Lung microvascular endothelial cell (primary cell): Measurements from ENCODE around the gene TNFRSF18. TPM values are rescaled to one million over a fixed set of nuclear protein-coding genes. Genes with fewer than 3 reads are reported as not detected.
"Not testable (repeated sequence)": the region's sequence is repeated elsewhere in the genome, so short reads cannot be mapped to it uniquely, and the experiment has no call there.

Source experiments
- DNase-seq, 2 donors: peaks; one replicate each; pipeline versions ENCODE4 v3.0.0 to v3.0.0-alpha.2; 2010; ENCODE audit warnings: low read depth in 2 of 2
- total RNA-seq: library from RNA; depleted of rRNA; stranded (reverse); fragments of >200 nt; gene quantifications from 2 replicates; pipeline ENCODE4 v1.2.1, GENCODE V29; 2014

TNFRSF18 gene
- total RNA-seq, 1 donor from 2014 or later: 0.60 TPM

DNA sequence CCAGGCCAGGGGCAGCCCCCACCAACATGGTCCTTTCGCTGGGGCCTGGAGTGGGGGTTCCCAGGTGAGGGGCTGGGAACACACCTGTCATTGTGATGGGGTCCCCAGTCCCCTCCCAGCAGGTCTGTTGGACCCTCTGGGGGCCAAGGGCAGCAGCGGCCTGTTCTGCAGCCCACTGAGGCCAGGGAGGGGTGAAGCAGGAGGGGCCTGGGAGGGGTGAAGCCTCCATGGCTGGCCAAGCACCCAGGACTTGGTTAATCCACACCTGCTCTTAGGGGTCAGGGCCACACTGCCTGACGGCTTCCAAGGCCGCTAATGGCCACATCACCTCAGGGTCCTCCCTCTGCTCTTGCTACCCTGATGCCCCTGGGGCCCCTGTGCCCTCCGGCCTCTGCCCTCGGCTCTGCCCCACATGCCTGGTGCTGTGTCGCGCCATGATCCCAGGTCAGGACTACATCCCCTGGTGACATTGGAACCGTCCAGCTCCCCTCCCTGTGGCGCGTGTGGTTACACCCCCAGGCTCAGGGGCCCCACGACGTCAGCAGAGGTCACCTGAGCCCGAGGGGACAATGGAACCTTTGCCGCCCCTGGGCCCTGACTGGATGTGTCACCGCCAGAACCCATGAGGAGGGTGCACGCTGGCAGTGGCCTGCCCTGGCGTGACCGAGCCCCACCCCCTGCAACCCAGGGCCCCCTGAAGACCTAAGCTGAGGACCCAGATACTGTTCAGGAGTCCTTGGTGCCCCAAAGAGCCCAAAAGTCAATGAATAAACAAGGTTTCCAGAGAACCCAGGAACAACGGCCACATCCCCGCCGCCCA is 7.0 kb downstream of the TNFRSF18 start:
- no peak for DNase-seq

DNA sequence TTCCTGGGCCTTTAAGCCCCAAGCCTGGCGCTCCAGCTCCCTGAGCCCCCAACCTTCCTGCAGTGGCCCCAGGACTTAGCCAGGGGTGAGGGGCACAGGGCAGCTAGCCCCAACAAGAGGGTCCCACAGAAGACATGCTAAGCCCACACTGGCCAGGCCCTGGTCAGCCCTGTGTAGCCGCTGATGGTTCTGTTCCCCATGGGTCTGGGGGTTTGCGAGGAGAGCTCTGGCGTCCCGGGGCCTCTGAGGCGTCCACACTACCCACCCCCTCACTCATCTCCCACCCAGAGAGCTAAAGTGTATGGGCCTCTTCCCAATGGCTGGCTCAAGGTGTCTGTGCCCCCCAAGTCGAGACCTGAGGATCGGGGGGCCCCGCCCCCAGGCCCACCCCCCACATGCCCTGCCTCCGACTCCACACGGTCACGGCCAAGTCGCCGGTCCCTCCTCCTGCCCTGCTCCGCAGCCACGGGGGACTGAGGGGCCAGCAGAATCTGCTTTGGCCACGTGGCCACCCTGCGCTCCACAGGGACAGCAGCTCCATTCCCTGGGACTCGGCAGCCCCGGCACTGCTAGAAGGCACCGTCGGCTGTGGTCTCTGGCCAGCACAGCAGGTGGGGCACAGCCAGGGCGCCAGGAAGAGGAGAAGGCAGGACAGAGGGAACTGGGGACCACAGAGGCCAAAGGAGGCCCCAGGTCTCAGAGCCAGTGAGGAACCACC is 7.8 kb downstream of the TNFRSF18 start:
- DNase-seq: no peak

DNA sequence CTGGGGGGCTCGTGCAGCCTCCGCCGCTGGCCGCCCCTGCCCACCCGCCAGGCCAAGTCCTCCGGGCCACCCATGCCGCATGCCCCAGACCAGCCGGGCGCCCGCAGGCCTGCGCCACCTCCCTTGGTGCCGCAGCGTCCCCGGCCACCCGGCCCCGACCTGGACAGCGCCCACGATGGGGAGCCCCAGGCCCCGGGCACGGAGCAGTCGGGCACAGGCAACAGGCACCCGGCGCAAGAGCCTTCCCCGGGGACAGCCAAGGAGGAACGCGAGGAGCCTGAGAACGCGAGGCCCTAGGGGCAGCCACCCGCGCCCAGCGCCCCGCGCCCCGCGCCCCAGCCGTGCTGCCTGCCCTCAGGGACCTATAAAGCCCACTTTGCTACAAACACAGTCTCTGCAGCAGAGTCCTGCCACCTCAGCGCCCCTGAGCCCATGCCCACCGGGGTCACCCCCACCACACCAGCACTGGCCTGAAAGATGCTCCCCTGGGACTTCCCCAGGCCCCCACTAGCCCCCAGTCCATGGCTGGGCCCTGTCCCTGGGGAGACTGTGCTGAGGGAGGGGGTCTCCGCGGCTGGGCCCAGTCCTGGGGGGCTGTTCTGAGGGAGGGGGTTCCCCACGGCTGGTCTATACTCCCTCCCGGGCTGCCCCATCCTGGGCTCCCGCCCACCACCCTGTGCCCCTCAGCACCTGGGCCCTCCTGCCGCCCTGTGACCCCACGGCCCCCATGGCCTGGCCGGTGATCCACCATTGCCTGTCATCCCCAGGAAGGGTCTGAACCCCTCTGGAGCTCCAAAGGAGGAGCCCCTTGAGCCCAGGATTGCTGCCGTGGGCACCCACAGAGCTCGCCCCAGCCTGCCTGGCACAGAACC is 8.6 kb downstream of the TNFRSF18 start:
- DNase-seq: no peak

DNA sequence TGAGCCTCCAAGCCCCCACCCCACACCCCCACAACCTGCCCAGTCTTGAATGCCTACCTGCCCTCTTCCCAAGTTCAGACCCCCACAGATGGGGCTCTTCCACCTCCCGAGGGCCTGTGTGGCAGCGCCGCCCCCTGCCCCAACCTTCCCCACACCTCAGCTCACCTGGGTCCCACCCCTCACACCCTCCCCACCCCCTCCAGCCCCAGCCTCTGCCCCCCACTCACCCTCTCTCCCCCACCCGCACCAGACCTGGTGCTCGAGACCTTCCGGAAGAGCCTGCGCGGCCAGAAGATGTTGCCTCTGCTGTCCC is 9.2 kb downstream of the TNFRSF18 start:
- no peak for DNase-seq

DNA sequence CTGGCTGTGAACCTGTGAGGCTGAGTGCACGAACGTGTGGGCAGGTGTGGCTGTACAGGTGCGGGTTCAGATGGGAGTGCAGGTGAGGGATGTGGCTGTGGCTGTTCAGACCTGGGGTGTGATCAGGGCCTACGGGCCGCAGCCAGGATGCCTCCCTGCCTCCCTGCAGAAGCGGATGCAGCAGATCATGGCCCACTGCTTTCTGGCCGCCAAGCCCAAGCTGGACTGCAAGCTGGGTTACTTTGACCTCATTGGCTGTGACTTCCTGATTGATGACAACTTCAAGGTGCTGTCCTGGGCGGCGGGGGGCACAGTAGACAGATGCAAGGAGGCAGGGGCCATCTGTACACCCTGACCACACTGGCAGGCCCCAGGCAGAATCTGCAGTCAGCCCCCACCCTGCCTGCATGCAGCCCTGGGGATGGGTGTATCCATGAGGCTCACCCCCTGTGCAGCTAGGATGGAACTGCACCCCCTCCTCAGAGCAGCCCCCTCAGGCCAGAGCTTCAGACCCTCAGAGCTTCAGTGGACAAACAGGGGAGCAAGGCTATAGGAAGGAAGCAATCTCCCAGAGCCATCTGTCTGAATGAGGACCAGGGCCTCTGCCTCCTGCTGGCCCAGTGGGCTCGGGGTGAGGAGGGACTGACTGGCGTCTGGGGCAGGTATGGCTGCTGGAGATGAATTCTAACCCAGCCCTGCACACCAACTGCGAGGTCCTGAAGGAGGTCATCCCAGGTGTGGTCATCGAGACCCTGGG is 9.8 kb downstream of the TNFRSF18 start:
- DNase-seq: no peak

DNA sequence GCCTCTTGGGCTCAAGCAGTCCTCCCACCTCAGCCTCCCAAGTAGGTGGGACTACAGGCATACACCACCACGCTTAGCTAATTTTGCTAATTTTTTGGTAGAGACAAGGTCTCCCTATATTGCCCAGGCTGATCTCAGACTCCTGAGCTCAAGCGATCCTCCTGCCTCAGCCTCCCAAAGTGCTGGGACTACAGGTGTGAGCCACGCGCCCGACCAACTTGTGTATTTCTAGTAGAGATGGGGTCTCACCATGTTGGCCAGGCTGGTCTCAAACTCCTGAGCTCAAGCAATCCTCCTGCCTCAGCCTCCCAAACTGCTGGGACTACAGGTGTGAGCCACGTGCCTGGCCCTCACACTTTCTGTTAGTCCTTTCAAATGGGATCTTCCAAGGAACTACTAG is 10.7 kb downstream of the TNFRSF18 start:
- DNase-seq: not testable (repeated sequence)

DNA sequence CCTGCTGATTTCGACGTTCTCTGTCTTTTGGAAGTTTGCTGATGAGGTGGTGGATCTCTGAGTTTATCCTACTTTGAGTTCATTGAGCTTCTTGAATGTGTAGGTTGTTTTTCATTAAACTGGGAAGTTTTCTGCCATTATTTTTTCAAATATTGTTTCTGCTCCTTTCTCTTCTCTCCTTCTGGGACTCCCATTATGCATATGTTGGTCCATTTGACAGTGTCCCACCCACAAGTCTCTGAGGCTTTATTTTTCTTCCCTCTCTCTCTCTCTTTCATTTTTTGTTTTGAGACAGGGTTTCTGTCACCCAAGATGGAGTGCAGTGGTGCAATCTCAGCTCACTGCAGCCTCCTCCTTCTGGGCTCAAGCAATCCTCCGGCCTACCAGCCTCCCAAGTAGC is 11.7 kb downstream of the TNFRSF18 start:
- no peak for DNase-seq

DNA sequence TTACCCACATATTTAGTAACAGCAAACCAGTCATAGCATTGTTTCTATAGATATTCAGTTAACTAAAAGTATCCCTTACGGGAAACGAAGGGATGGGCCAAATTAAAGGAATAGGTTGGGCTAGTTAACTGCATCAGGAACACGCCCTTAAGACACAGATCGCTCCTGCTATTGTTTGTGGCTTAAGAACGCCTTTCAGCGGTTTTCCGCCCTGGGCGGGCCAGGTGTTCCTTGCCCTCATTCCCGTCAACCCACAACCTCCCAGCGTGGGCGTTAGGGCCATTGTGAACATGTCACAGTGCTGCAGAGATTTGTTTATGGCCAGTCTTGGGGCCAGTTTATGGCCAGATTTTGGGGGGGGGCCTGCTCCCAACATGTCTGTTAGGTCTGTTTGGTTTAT is 14.7 kb downstream of the TNFRSF18 start:
- DNase-seq: no peak

DNA sequence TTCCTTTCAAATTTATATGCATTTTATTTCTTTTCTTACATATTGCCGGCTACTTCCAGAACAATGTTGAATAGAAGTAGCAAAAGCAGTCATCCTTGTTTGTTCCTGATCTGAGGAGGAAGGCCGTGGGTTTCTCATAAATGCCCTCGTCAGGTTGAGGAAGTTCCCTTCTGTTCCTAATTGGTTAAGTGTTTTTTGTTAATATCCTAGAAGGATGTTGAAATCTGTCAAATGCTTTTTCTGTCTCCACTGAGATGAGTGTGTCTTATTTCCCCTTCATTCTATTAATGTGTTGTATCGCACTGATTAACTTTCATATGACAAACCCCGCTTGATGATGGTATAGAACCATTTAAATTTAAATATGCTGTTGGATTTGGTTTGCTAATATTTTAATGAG is 17.3 kb downstream of the TNFRSF18 start:
- DNase-seq: no peak

DNA sequence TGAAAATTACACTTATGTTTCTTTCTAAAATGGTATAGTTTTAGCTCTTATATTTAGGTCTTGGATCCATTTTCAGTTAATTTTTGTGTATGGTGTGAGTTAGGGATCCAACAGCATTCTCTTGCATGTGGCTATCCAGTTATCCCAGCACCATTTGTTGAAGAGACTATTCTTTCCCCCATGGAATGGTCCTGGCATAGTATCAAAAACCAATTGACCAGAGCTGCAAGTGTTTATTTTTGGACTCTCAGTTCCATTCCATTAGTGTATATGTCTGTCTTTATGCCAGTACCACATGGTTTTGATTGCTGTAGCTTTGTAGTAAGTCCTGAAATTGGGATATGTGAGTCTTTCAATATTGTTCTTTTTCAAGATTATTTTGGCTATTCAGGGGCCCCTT is 18.5 kb downstream of the TNFRSF18 start:
- peak in 1 of 2 donors; percentile 19 for DNase-seq

DNA sequence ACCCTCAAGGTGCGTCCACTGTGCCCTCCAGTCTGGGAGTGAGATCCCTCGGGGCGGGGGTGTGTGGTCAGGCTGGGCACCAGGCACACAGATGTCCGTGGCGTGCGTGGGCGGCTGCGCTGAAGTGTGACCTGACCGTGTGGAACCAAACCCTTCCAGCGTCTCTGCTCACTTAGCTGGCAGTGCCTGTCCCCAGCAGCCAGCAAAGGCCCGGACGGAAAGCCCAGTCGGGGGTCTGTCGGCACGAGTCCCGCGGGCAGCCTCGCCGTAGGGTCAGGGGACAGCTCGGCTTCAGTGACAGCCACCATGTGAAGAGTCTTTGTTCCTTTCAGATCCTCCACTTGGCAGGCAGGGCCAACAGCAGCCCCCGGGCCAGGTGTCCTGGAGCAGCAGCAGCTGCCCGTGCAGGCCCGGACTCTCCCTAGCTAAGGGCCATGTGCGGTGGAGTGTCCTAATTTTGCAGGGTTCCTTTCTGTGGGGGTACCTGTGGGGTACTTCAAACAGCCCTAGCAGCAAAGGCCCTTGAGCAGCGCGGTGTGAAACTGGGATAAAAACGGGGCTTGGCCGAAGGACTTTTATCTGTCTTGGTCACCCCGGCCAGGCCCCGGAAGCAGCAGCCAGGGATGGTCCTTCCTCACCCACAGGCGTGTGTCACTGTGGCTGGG is 21.2 kb downstream of the TNFRSF18 start:
- no peak for DNase-seq

DNA sequence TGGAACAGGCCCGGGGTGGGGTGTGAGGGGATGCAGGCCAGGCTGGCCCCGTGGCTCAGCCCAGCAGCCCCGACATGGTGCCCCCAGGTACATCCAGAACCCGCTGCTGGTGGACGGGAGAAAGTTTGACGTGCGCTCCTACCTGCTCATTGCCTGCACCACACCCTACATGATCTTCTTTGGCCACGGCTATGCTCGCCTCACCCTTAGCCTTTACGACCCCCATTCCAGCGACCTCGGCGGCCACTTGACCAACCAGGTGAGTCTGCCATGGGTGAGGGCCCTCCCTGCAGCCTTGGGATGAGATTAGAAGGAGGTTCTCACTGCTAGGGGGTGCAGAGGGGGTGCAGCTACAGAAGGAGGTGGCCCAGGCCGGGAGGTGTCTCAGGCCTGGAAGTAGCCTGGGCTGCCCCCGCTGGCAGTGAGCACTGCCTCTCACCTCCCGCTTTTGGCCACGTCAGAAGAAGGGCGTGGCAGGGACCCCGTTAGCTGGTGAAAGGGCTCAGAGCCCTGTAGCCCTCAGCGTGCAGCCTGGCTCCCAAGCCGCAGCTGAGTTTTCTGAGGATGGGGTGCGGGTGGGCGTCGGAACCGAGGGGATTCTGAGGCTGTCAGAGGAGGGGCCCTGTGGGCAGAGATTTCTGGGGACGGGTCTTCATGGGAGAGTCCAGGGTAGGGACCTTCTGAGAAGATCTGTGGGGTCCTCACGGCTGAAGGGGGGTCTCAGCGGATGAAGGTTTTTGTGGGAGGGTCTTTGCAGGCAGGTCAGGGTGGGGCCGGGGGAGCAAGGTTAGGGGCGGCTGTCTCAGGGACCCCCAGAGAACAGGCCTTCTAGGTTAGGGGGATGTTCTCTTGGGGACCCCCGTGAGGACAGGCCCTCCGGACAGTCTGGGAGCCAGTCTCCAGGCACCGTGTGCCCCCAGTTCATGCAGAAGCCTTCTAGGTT is 22.3 kb downstream of the TNFRSF18 start:
- no peak for DNase-seq

DNA sequence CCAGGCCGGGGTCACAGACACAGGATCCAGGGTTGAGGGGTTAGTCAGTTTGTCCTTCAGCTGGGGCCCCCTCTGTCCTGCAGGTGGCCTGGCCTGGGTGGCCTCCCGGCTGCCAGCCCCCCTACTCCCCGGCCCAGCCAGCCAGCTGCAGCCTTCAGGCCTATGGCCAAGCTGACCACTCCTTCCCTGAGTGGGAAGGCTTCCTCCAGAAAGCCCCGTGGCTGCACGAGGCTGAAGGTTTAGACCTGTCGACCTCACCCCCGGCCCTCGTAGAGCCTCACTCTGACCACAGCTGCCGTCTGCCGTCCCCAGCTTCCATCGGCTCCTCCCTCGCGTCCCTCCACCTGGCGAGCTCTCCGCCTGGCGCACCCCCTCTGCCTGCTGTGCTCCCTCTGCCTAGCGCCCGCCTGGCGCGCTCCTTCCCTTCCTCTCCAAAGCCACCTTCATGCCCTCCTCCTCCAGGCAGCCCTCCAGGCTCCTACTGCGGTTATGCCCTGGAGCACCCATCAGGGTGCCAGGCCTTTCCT is 23.1 kb downstream of the TNFRSF18 start:
- DNase-seq: no peak

DNA sequence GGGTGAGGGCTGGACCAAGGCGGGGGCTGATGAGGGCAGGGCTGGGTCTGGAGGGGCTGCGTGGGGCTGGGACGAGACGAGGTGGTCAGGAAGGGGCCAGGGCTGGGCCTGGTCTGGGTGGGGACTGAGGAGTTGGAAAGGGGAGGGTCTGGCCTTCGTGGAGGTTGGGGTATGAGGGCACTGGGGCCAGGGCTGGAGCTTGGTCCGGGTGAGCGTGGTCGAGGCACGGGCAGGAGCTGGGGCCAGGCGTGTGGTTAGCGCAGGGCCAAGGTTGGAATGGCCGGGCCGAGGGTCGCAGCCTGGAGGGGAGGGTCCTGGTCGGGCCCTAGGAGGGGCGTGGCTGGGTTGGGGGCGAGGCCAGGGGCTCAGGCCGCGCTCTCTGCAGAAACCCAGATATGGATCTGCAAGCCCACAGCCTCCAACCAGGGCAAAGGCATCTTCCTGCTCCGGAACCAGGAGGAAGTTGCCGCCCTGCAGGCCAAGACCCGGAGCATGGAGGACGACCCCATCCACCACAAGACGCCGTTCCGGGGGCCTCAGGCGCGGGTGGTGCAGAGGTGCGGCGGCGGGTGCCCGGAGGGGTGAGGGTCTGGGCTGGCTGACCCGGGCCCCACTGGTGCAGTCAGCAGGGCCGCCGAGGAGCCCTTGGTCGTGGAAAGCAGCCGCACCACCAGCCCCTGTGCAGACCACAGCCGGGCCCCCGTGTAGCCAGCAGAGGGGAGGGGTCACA is 23.7 kb downstream of the TNFRSF18 start:
- no peak for DNase-seq

DNA sequence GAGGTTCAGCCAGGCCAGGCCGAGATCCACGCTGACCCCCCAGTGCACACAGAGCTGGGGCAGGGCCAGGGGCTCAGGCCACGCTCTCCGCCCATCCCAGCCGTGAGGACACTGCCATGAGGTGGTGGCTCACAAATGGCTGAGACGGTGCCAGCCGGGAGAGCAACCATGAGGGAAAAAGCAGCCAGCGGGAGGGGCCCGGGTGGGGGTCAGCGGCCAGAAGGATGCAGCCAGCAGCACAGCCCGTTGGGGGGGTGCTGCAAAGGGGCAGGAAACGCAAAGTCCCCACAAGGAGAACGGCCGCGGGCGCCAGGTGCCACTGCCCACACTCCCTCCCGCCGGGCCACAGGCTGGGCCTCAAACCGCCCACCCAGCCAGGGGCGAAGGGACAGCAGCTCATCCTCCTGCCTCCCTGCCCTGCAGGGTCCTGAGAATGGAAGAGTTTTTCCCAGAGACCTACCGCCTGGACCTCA is 24.4 kb downstream of the TNFRSF18 start:
- no peak for DNase-seq

DNA sequence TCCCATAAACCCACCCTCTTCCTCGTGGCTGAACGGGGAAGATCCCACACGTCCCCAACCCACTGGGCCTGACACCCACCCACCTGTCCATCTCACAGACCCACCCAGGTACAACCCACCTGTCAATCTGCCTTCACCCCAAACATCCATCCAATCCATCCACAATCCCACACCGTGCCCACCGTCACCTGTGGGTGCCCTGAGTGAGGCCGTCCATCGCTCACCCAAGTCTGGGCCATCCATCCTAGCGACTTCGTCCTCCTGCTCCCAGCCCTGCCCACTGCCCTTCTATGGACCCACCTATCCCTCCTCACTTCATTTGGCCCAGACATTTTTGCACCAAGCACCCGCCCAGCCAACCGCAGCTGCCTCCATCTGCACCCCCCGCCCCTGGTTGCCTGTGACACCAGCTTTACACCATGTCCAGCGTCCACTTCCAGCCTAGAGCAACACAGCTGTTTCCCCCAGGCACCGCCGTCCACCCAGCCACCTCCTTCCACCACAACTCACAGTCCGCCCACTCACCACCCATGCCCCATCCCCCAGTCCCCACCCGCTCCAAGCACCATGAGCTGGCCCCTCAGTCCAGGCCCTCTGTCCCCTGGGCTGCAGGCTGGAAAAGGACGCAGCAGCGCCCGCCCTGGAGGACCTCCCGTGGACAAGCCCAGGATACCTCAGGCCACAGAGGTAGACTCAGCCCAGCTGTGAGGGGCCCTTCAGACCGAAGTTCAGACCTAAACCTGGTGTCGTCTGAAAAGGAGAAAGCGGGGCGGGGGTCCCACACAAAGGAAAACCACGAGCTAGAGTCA is 25.1 kb downstream of the TNFRSF18 start:
- no peak for DNase-seq

DNA sequence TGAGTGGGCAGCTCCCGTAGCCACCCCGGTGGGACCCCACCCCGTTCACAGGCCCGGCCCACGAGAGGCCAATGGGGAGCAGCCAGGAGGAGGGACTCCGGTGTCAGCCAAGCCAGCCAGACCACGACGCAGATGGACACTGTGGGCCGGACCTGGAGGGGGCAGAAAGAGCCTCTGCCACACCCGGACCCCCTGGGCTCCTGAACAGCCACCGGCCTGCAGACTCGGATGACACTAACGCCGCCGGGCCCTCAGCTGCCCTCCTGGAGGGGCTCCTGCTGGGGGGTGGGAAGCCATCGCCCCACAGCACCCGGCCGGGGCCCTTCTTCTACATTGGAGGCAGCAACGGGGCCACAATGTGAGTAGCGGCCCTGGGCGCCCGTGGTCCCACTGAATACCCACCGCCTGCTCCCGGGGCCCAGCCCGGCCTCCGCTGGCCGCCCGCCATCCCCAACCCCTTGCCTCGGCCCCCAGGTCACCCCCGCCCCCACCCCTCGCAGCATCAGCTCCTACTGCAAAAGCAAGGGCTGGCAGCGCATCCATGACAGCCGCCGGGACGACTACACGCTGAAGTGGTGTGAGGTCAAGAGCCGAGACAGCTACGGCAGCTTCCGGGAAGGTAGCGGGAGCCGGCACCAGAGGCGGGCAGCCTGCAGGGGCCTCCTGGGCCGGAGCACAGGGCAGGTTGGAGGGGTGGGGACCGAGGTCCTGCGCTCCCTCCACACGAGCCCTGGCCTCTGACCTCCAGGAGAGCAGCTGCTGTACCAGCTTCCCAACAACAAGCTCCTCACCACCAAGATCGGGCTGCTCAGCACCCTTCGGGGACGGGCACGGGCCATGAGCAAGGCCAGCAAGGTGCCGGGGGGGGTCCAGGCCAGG is 26.2 kb downstream of the TNFRSF18 start:
- DNase-seq: no peak
